ENCODE results near the gene BGN.

The BGN gene

DNA sequence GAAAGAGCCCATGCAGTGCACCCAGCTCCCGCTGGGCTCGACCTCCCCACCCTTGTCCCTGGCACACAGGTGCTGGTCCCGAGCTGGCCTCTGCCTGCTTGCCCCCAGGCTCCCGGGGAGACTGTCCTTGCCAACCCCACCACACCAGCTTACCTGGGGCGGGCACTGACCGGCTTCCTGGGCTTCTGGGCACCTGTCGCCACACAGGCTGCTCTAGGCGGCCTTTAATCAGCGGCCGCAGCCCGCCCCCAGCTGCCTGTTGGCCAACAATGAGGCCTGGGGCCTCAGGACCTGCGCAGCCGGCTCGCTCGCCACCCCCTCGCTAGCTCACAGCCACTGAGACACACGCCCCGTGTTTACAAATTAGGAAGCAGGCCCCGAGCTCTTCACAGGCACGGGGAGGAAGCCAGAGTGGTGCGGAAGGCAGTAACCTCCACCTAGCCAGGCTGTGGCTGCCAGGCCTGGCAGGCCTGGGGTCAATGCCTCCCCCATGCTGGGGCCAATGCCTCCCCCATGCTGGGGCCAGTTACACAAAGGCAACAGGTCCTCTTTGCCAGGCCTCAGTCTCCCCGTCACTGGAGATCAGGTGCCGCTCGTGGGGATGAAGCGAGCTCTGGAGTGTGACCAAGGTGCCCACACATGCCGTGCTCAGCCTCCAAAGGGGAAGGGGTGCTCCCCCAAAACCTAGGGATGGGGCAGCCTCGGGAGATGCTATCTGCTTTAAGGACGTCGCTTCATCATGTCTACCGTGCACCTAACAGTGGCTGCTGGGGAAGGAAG is 48.7 kb upstream of the BGN start, which contains the start of gene TREX2:
TSS of gene TREX2 (minus strand) at position 201 of the 780 bp plus-strand sequence. CDS start 626 bp downstream, outside the sequence.
- no peak within 1 kb of the TSS for H3K4me3 ChIP-seq (ENCODE audit: low read depth, low read length)
- H3K27ac ChIP-seq (ENCODE audit: extremely low read depth, low read depth, low read length), result no peak within 1 kb of the TSS
- TF ChIP-seq MEIS1 (CRISPR knock-in tag; IDR thresholded peaks at IDR 0.05; ENCODE audit: borderline replicate concordance) (no peak), SCRT2 (tag by site-specific recombination; IDR thresholded peaks at IDR 0.05) (peak; percentile 60)
- peaks cover 0 to 12% of the 10 kb centered on the region in 2 experiments; a peak in 1 of 3 replicates for H3K36me3 ChIP-seq (ENCODE audit: control insufficient read depth in 2 of 2, insufficient read depth in 1 of 2, low read length in 2 of 2)
- CTCF ChIA-PET, result interaction anchor here (0.8 kb wide), 1 partner anchor 15 kb away, joined by 6 read pairs; no protein-coding TSS in a partner anchor
- no peaks in the 10 kb centered on the region for H3K9me3 ChIP-seq (ENCODE audit: control insufficient read depth, insufficient read depth, low read depth, low read length)
- POLR2A ChIA-PET, result no interaction called here
- no peaks in the 10 kb centered on the region for H3K4me1 ChIP-seq (ENCODE audit: control insufficient read depth, insufficient read depth, low read length)

DNA sequence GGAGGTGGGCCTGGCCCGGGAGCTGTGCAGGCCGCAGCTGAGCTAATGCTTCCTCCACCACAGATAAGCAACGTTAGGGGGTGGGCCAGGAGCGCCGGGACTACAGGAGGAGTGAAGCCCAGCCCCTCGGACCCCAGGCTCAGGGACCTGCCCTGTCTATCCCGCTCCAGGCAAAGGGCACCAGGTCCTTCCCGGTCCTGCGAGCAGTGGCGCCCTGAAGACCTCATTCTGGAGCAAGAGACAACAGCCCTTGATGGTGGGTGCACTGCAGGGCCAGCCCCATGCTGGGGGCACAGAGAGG is 48.2 kb upstream of the BGN start:
- POLR2A ChIA-PET, result no interaction called here
- peaks cover 0 to 12% of the 10 kb centered on the region in 2 experiments; a peak in 1 of 3 replicates for H3K36me3 ChIP-seq (ENCODE audit: control insufficient read depth in 2 of 2, insufficient read depth in 1 of 2, low read length in 2 of 2)
- CTCF ChIA-PET, result interaction anchor here (0.8 kb wide), 1 partner anchor 15 kb away, joined by 6 read pairs; no protein-coding TSS in a partner anchor
- no peaks in the 10 kb centered on the region for H3K9me3 ChIP-seq (ENCODE audit: control insufficient read depth, insufficient read depth, low read depth, low read length)
- TF ChIP-seq ZNF146 (tag by site-specific recombination; IDR thresholded peaks at IDR 0.05), result no peak
- no peak for TF ChIP-seq ZBTB21 (tag by site-specific recombination; IDR thresholded peaks at IDR 0.05)
- no peak for TF ChIP-seq ZIC2 (tag by site-specific recombination; IDR thresholded peaks at IDR 0.05)
- TF ChIP-seq ZNF501 (tag by site-specific recombination; IDR thresholded peaks at IDR 0.05), result no peak
- no peak for TF ChIP-seq ZNF548 (tag by site-specific recombination; IDR thresholded peaks at IDR 0.05)
- no peak for TF ChIP-seq ZNF366 (tag by site-specific recombination; conservative IDR thresholded peaks at IDR 0.05)
- TF ChIP-seq ZNF670 (tag by site-specific recombination; IDR thresholded peaks at IDR 0.05; ENCODE audit: low read depth), result no peak
- TF ChIP-seq, protein P1, sequence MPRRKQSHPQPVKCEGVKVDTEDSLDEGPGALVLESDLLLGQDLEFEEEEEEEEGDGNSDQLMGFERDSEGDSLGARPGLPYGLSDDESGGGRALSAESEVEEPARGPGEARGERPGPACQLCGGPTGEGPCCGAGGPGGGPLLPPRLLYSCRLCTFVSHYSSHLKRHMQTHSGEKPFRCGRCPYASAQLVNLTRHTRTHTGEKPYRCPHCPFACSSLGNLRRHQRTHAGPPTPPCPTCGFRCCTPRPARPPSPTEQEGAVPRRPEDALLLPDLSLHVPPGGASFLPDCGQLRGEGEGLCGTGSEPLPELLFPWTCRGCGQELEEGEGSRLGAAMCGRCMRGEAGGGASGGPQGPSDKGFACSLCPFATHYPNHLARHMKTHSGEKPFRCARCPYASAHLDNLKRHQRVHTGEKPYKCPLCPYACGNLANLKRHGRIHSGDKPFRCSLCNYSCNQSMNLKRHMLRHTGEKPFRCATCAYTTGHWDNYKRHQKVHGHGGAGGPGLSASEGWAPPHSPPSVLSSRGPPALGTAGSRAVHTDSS (tag by site-specific recombination; IDR thresholded peaks at IDR 0.05), result no peak
- TF ChIP-seq ZEB2 (tag by site-specific recombination; IDR thresholded peaks at IDR 0.05), result no peak
- no peak for TF ChIP-seq ZNF521 (tag by site-specific recombination; IDR thresholded peaks at IDR 0.05)
- no peak for TF ChIP-seq ZNF133 (tag by site-specific recombination; IDR thresholded peaks at IDR 0.05)
- no peak for TF ChIP-seq ZNF776 (tag by site-specific recombination; IDR thresholded peaks at IDR 0.05; ENCODE audit: borderline replicate concordance)
- TF ChIP-seq, protein P2, sequence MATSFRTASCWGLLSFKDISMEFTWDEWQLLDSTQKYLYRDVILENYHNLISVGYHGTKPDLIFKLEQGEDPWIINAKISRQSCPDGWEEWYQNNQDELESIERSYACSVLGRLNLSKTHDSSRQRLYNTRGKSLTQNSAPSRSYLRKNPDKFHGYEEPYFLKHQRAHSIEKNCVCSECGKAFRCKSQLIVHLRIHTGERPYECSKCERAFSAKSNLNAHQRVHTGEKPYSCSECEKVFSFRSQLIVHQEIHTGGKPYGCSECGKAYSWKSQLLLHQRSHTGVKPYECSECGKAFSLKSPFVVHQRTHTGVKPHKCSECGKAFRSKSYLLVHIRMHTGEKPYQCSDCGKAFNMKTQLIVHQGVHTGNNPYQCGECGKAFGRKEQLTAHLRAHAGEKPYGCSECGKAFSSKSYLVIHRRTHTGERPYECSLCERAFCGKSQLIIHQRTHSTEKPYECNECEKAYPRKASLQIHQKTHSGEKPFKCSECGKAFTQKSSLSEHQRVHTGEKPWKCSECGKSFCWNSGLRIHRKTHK (tag by site-specific recombination; IDR thresholded peaks at IDR 0.05), result no peak
- TF ChIP-seq ZNF350 (tag by site-specific recombination; IDR thresholded peaks at IDR 0.05), result no peak
- no peak overlapping the region for H3K4me3 ChIP-seq (ENCODE audit: low read depth, low read length)
- H3K4me1 ChIP-seq (ENCODE audit: control insufficient read depth, insufficient read depth, low read length), result no peaks in the 10 kb centered on the region
- no peak overlapping the region for H3K27ac ChIP-seq (ENCODE audit: extremely low read depth, low read depth, low read length)

DNA sequence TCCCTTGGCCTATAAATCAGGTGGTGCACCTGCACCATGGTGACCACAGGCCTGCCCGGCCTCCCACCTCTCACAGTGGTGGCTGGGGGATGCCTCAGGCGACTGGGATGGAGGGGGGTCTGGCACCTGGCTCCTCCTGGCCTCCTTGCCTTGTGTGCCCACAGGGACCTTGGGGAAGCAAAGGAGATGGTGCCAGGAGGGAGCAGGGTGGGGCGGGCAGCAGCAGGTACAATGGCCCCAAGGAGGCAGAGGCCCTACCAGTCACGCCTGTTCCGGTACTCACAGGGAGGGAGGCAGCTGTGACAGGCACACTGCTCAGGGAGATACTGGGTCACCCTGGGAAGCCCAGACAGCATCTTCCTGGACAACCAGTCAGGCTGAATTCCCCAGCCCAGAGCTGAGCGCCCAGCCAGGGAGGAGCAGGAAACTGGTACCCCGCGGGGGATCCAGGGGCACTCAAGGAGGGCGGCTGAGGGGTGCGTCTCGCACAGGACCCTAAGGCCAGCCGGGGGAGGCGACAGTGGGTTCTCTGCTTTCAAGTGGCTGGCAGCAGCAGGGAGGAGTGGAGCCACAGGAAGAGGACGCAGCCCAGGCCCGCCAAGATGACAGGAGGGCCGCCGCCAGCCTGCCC is 47.7 kb upstream of the BGN start:
- H3K4me3 ChIP-seq (ENCODE audit: low read depth, low read length), result no peak overlapping the region
- POLR2A ChIA-PET, result no interaction called here
- no peak overlapping the region for H3K27ac ChIP-seq (ENCODE audit: extremely low read depth, low read depth, low read length)
- H3K9me3 ChIP-seq (ENCODE audit: control insufficient read depth, insufficient read depth, low read depth, low read length), result no peaks in the 10 kb centered on the region
- CTCF ChIA-PET, result interaction anchor here (0.6 to 0.8 kb wide), 2 partner anchors 14 to 203 kb away, joined by 3 to 6 read pairs; no protein-coding TSS in a partner anchor
- no peaks in the 10 kb centered on the region for H3K4me1 ChIP-seq (ENCODE audit: control insufficient read depth, insufficient read depth, low read length)
- peaks cover 0 to 12% of the 10 kb centered on the region in 2 experiments; a peak in 1 of 3 replicates for H3K36me3 ChIP-seq (ENCODE audit: control insufficient read depth in 2 of 2, insufficient read depth in 1 of 2, low read length in 2 of 2)
- TF ChIP-seq ZNF133 (tag by site-specific recombination; IDR thresholded peaks at IDR 0.05), result no peak
- TF ChIP-seq, protein P3, sequence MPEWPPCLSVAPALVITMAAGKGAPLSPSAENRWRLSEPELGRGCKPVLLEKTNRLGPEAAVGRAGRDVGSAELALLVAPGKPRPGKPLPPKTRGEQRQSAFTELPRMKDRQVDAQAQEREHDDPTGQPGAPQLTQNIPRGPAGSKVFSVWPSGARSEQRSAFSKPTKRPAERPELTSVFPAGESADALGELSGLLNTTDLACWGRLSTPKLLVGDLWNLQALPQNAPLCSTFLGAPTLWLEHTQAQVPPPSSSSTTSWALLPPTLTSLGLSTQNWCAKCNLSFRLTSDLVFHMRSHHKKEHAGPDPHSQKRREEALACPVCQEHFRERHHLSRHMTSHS (tag by site-specific recombination; IDR thresholded peaks at IDR 0.05), result no peak
- TF ChIP-seq, protein P4, sequence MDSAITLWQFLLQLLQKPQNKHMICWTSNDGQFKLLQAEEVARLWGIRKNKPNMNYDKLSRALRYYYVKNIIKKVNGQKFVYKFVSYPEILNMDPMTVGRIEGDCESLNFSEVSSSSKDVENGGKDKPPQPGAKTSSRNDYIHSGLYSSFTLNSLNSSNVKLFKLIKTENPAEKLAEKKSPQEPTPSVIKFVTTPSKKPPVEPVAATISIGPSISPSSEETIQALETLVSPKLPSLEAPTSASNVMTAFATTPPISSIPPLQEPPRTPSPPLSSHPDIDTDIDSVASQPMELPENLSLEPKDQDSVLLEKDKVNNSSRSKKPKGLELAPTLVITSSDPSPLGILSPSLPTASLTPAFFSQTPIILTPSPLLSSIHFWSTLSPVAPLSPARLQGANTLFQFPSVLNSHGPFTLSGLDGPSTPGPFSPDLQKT (IDR thresholded peaks at IDR 0.05; ENCODE audit: borderline replicate concordance, low read depth, low read length), result no peak
- TF ChIP-seq YY2 (tag by site-specific recombination; IDR thresholded peaks at IDR 0.05), result no peak
- no peak for TF ChIP-seq ZNF132 (tag by site-specific recombination; IDR thresholded peaks at IDR 0.05; ENCODE audit: borderline replicate concordance)
- no peak for TF ChIP-seq REPIN1 (tag by site-specific recombination; IDR thresholded peaks at IDR 0.05; ENCODE audit: low read depth)
